ENCODE data around the gene TERT. TPM values are rescaled to one million over a fixed set of nuclear protein-coding genes. Genes with fewer than 3 reads are reported as not detected.

The TERT gene
- polyA plus RNA-seq, 1 experiment = not detected

DNA sequence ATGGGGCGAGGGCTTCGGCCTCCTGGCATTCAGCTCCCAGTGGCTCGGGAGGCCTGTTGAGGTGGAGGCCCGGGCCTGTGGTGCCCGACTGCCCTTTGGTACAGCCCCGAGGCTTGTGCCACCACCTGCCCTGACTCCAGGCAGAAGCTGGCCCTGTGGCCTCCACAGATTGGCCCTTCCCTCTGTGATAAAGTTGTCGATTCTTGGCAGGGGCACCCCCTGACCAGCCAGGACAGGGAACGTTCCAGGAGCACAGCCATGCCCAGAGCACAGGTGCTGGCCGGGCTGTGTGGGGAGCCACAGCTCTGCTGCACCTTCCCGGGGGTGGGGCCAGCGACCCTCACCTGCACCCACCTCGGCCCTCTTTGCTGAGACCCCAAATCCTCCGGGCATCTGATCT is 37.0 kb downstream of the TERT start:
- ChIA-PET CTCF (no interaction called here), POLR2A (no interaction called here)
- no peak overlapping the region for H3K27ac ChIP-seq (ENCODE audit: low read depth, low read length)
- DNase-seq (ENCODE audit: low read depth, low spot score) = no peak
- no peak overlapping the region for H3K4me3 ChIP-seq (ENCODE audit: low read depth, low read length)
- no peaks in the 10 kb centered on the region for H3K27me3 ChIP-seq (ENCODE audit: control insufficient read depth, insufficient read depth, low read length)
- TF ChIP-seq, protein P1, sequence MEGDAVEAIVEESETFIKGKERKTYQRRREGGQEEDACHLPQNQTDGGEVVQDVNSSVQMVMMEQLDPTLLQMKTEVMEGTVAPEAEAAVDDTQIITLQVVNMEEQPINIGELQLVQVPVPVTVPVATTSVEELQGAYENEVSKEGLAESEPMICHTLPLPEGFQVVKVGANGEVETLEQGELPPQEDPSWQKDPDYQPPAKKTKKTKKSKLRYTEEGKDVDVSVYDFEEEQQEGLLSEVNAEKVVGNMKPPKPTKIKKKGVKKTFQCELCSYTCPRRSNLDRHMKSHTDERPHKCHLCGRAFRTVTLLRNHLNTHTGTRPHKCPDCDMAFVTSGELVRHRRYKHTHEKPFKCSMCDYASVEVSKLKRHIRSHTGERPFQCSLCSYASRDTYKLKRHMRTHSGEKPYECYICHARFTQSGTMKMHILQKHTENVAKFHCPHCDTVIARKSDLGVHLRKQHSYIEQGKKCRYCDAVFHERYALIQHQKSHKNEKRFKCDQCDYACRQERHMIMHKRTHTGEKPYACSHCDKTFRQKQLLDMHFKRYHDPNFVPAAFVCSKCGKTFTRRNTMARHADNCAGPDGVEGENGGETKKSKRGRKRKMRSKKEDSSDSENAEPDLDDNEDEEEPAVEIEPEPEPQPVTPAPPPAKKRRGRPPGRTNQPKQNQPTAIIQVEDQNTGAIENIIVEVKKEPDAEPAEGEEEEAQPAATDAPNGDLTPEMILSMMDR (IDR thresholded peaks at IDR 0.05; ENCODE audit: low read depth, low read length) = no peak
- H3K9me3 ChIP-seq (ENCODE audit: control insufficient read depth, insufficient read depth, low read length) = peaks cover 88% of the 10 kb centered on the region

DNA sequence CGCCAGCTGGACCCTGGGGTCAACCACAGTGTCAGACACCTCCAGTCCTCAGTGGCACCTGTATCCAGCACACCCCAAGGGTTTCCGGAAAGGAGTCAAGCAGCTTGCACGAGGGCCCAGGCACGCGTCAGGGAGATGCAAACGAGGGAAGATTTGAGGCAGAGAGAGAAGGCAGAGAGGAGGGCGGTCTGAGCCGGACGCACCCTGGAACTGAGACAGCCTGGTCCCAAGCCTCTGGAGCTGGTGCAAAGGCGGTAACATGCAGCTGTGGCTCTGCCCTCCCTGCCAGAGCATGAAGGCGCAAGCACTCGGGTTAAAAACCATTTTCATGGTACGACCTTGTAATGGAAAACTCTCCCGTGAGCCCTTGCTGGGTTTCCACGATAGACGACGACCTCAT is 37.5 kb downstream of the TERT start:
- no peak overlapping the region for H3K27ac ChIP-seq (ENCODE audit: low read depth, low read length)
- no peak for DNase-seq (ENCODE audit: low read depth, low spot score)
- CTCF ChIA-PET = no interaction called here
- H3K9me3 ChIP-seq (ENCODE audit: control insufficient read depth, insufficient read depth, low read length) = peaks cover 87% of the 10 kb centered on the region
- POLR2A ChIA-PET = no interaction called here
- TF ChIP-seq, protein P1 (IDR thresholded peaks at IDR 0.05; ENCODE audit: low read depth, low read length) = no peak
- no peak overlapping the region for H3K4me3 ChIP-seq (ENCODE audit: low read depth, low read length)
- H3K27me3 ChIP-seq (ENCODE audit: control insufficient read depth, insufficient read depth, low read length) = no peaks in the 10 kb centered on the region

DNA sequence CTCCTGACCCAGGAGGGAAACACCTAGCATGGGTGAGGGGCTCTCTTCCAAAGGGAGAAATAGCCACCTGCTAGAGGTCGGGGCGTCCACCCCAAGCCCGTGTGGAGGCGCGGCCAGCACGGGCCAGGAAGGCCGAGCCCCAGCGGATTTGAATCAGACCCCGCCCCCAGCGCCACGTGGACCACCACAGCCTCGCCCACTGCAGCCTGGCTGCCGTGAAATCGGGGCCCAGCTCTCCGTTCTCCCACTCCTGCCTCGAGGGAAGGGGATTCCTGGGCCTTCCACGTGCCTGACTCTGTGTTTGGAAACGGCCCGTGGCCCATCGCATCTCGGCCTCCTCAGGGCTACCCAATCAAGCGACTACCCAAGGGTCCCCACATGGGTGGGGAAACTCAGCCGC is 38.1 kb downstream of the TERT start:
- CTCF ChIA-PET = no interaction called here

DNA sequence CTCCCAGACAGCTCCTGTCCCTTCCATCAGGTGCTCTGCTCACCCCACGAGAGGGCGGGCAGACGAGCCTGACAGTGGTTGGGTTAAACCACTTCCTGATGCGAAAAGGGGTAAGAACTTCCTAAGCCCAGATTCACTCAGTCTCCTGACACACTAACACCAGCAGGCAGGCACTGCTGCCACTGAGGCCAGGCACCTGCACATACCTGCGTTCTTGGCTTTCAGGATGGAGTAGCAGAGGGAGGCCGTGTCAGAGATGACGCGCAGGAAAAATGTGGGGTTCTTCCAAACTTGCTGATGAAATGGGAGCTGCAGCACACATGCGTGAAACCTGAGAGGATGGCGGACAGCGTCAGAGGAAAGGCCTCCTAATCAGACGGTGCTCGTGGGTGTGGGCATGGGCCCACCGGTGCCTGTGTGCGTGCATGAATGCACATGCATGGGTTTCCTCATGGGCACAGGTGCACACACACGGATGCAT is 39.7 kb downstream of the TERT start:
- TF ChIP-seq, protein P1 (IDR thresholded peaks at IDR 0.05; ENCODE audit: low read depth, low read length) = no peak
- Histone ChIP-seq H3K4me3 (ENCODE audit: low read depth, low read length) (no peak overlapping the region), H3K27ac (ENCODE audit: low read depth, low read length) (no peak overlapping the region), H3K9me3 (ENCODE audit: control insufficient read depth, insufficient read depth, low read length) (peaks cover 70% of the 10 kb centered on the region), H3K27me3 (ENCODE audit: control insufficient read depth, insufficient read depth, low read length) (no peaks in the 10 kb centered on the region)
- ChIA-PET POLR2A (no interaction called here), CTCF (no interaction called here)
- DNase-seq (ENCODE audit: low read depth, low spot score) = no peak

More for the DNA sequence above, 38.1 kb downstream of the TERT start:
- Histone ChIP-seq H3K27me3 (ENCODE audit: control insufficient read depth, insufficient read depth, low read length) (no peaks in the 10 kb centered on the region), H3K9me3 (ENCODE audit: control insufficient read depth, insufficient read depth, low read length) (peaks cover 85% of the 10 kb centered on the region), H3K27ac (ENCODE audit: low read depth, low read length) (no peak overlapping the region), H3K4me3 (ENCODE audit: low read depth, low read length) (no peak overlapping the region)
- TF ChIP-seq, protein P1 (IDR thresholded peaks at IDR 0.05; ENCODE audit: low read depth, low read length) = no peak
- POLR2A ChIA-PET = no interaction called here
- DNase-seq (ENCODE audit: low read depth, low spot score) = no peak

DNA sequence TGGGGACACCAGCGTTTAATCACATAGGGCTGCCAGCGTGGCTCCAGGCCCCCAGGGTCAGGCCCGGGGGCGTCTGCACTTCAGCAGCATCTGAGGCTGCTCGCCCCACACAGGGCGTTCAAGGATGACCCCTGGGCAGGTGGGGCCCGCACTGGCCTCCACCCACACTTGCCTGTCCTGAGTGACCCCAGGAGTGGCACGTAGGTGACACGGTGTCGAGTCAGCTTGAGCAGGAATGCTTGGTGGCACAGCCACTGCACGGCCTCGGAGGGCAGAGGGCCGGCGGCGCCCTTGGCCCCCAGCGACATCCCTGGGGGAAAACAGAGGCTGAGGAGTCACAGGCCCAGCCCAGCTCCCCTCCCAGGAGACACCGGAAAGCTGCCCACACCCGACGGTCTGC is 40.7 kb downstream of the TERT start:
- Histone ChIP-seq H3K27ac (ENCODE audit: low read depth, low read length) (no peak overlapping the region), H3K9me3 (ENCODE audit: control insufficient read depth, insufficient read depth, low read length) (peaks cover 61% of the 10 kb centered on the region), H3K27me3 (ENCODE audit: control insufficient read depth, insufficient read depth, low read length) (no peaks in the 10 kb centered on the region), H3K4me3 (ENCODE audit: low read depth, low read length) (no peak overlapping the region)
- ChIA-PET CTCF (no interaction called here), POLR2A (no interaction called here)
- TF ChIP-seq, protein P1 (IDR thresholded peaks at IDR 0.05; ENCODE audit: low read depth, low read length) = no peak
- DNase-seq (ENCODE audit: low read depth, low spot score) = no peak
